GM23338 (cell line): ENCODE data around the gene RWDD3. TPM values are rescaled to one million over a fixed set of nuclear protein-coding genes. Genes with fewer than 3 reads are reported as not detected.

ENCODE experiments used
- ATAC-seq: fragments of 200-7000 bp; cut with Tn5 transposase; 3 replicates; pipeline ENCODE4 v1.9.1; 2020
- DNase-seq: peaks from one replicate; pipeline ENCODE4 v3.0.0-alpha.2; 2015; ENCODE audit warnings: low spot score
- H2AFZ ChIP-seq: fragments of 200-600 bp; sonication (generic); 2 replicates; pipeline ENCODE4 v1.8.0; 2016; ENCODE audit warnings: antibody characterized with exemption, mild to moderate bottlenecking, moderate library complexity
- H3F3A ChIP-seq: fragments of 200-600 bp; sonication (generic); replicated peaks from 2 replicates; pipeline ENCODE4 v1.8.0; 2017; ENCODE audit warnings: antibody characterized with exemption, mixed run types, low read depth
- H3K27ac ChIP-seq: fragments of 200-600 bp; sonication (generic); 2 replicates; pipeline ENCODE4 v1.6.1; 2016; ENCODE audit warnings: low read depth
- H3K27me3 ChIP-seq: fragments of 200-600 bp; sonication (generic); 2 replicates; pipeline ENCODE4 v1.8.0; 2016; ENCODE audit warnings: mild to moderate bottlenecking, mixed run types, moderate library complexity; ENCODE audit not compliant: insufficient read depth
- H3K36me3 ChIP-seq: fragments of 200-600 bp; sonication (generic); 2 replicates; pipeline ENCODE4 v1.8.0; 2016; ENCODE audit warnings: mild to moderate bottlenecking; ENCODE audit not compliant: insufficient read depth
- H3K4me1 ChIP-seq: fragments of 200-600 bp; sonication (generic); 2 replicates; pipeline ENCODE4 v1.8.0; 2016; ENCODE audit warnings: mild to moderate bottlenecking, moderate library complexity; ENCODE audit not compliant: insufficient read depth
- H3K4me2 ChIP-seq: fragments of 200-600 bp; sonication (generic); 2 replicates; pipeline ENCODE4 v1.7.1; 2017; ENCODE audit warnings: mixed run types
- H3K4me3 ChIP-seq: fragments of 200-600 bp; sonication (generic); 2 replicates; pipeline ENCODE4 v1.6.1; 2016; ENCODE audit warnings: mixed run types
- H3K79me2 ChIP-seq: fragments of 200-600 bp; sonication (generic); replicated peaks from 2 replicates; pipeline ENCODE4 v1.8.0; 2017; ENCODE audit warnings: mild to moderate bottlenecking; ENCODE audit not compliant: insufficient read depth
- H3K9me2 ChIP-seq: fragments of 200-600 bp; sonication (generic); 2 replicates; pipeline ENCODE4 v1.8.0; 2017; ENCODE audit not compliant: insufficient read depth
- H4K20me1 ChIP-seq: fragments of 200-600 bp; sonication (generic); replicated peaks from 2 replicates; pipeline ENCODE4 v1.8.0; 2017; ENCODE audit warnings: mild to moderate bottlenecking; ENCODE audit not compliant: insufficient read depth
- H3K27ac Mint-ChIP-seq: 2 replicates; pipeline ENCODE4 v1.8.0; 2020; ENCODE audit warnings: inconsistent platforms, mild to moderate bottlenecking, moderate library complexity, mixed read lengths
- H3K27me3 Mint-ChIP-seq: 3 replicates; pipeline ENCODE4 v1.8.0; 2022; ENCODE audit warnings: low read depth, mild to moderate bottlenecking, moderate library complexity, mixed read lengths, inconsistent platforms; ENCODE audit not compliant: insufficient read depth, poor library complexity
- H3K36me3 Mint-ChIP-seq: 3 replicates; pipeline ENCODE4 v1.8.0; 2021; ENCODE audit warnings: low read depth, mild to moderate bottlenecking, inconsistent platforms, moderate library complexity, mixed read lengths
- H3K4me1 Mint-ChIP-seq: 3 replicates; pipeline ENCODE4 v1.8.0; 2020; ENCODE audit warnings: mild to moderate bottlenecking, inconsistent platforms, mixed read lengths
- H3K4me3 Mint-ChIP-seq: 3 replicates; pipeline ENCODE4 v1.8.0; 2021; ENCODE audit warnings: moderate library complexity, mild to moderate bottlenecking, inconsistent platforms, mixed read lengths
- H3K9me3 Mint-ChIP-seq: 3 replicates; pipeline ENCODE4 v1.8.0; 2020; ENCODE audit warnings: moderate library complexity, mild to moderate bottlenecking, inconsistent platforms, mixed read lengths
- EZH2phosphoT487 ChIP-seq: fragments of 200-600 bp; sonication (generic); IDR thresholded peaks from one replicate; pipeline ENCODE4 v1.8.1; 2018; ENCODE audit warnings: antibody characterized with exemption; ENCODE audit not compliant: unreplicated experiment
- NANOG ChIP-seq: IDR thresholded peaks from 2 replicates; pipeline ENCODE4 v1.6.1; 2016; ENCODE audit warnings: antibody characterized with exemption, borderline replicate concordance
- STAT1 ChIP-seq: IDR thresholded peaks from one replicate; pipeline ENCODE4 v1.6.1; 2016; ENCODE audit warnings: antibody characterized with exemption; ENCODE audit not compliant: unreplicated experiment
- ZNF462 ChIP-seq: fragments of 250-450 bp; sonication (Bioruptor Pico); IDR thresholded peaks from 2 replicates; pipeline ENCODE4 v1.5.0; 2020; ENCODE audit warnings: mild to moderate bottlenecking, moderate library complexity
- polyA plus RNA-seq: library from polyadenylated mRNA; unstranded; fragments of >200 nt; fragmentation: Nextera tagmentation; extraction: Ambion mirVana; gene quantifications from 2 replicates; pipeline ENCODE4 v1.2.1, GENCODE V29; 2016
- total RNA-seq: library from RNA; depleted of rRNA; stranded (reverse); fragments of >200 nt; shearing (Covaris generic); gene quantifications from 2 replicates; pipeline ENCODE4 v1.2.3, GENCODE V29; 2014

The RWDD3 gene
- total and polyA plus RNA-seq, 2 experiments from 2014 or later, result 19.3 to 50.7 TPM

GRCh38 chr1:95237981-95238703 lies 4.1 kb downstream of the RWDD3 start (continued):
- TF ChIP-seq ZNF462 (CRISPR knock-in tag) (no peak), STAT1 (no peak)

- Mint-ChIP-seq H3K4me1 (peaks cover 15% of the 10 kb centered on the region), H3K27me3 (no peaks in the 10 kb centered on the region)
- H3K36me3 ChIP-seq, result peaks cover 15% of the 10 kb centered on the region
Measured at GRCh38 chr1:95245029-95245428, 11.0 kb downstream of the RWDD3 start.

More at GRCh38 chr1:95245029-95245428, 11.0 kb downstream of the RWDD3 start:
- H3K27ac ChIP-seq, result no peak overlapping the region
- ATAC-seq (no peak), DNase-seq (no peak)
- H3K9me3 Mint-ChIP-seq, result peaks cover 17% of the 10 kb centered on the region
- no peaks in the 10 kb centered on the region for H3K4me1 ChIP-seq
- peaks cover 31% of the 10 kb centered on the region for H3K36me3 Mint-ChIP-seq
- no peak overlapping the region for H3K4me2 ChIP-seq
- H4K20me1 ChIP-seq, result no peaks in the 10 kb centered on the region
- no peaks in the 10 kb centered on the region for H3K27me3 ChIP-seq
- H3K79me2 ChIP-seq, result peaks cover 10% of the 10 kb centered on the region
- no peak overlapping the region for H3K4me3 Mint-ChIP-seq
- H3K27ac Mint-ChIP-seq, result no peak overlapping the region
- no peaks in the 10 kb centered on the region for H3F3A ChIP-seq
- H3K9me2 ChIP-seq, result peaks cover 6% of the 10 kb centered on the region; the same call in 1 of the 2 replicates
- no peak overlapping the region for H2AFZ ChIP-seq
- H3K4me3 ChIP-seq, result no peak overlapping the region
- TF ChIP-seq EZH2phosphoT487 (no peak), NANOG (no peak)
